ENCODE data around the gene KIFC3.

- TF ChIP-seq CTCF (IDR thresholded peaks at IDR 0.05; ENCODE audit: low read depth, low read length): no peak
- TF ChIP-seq POLR2A (IDR thresholded peaks at IDR 0.05; ENCODE audit: extremely low read depth, insufficient read length): no peak
Observed at GRCh38 chr16:57821149-57821971, 19.1 kb upstream of the KIFC3 start.
